Neural cell (in vitro differentiated cells): Measurements from ENCODE around the gene TBCA. TPM values are rescaled to one million over a fixed set of nuclear protein-coding genes. Genes with fewer than 3 reads are reported as not detected.
"Not testable (repeated sequence)": the region's sequence is repeated elsewhere in the genome, so short reads cannot be mapped to it uniquely, and the experiment has no call there.

Experiments used
- H2AFZ ChIP-seq: fragments of 200-600, 300-800 bp; sonication (generic), shearing (Covaris generic); 2 replicates; pipeline ENCODE4 v1.6.0; 2014; ENCODE audit warnings: low read depth, mild to moderate bottlenecking, antibody characterized with exemption, low read length, moderate library complexity
- H3F3A ChIP-seq: fragments of 200-600 bp; shearing (Covaris generic); 2 replicates; pipeline ENCODE4 v1.6.1; 2016; ENCODE audit warnings: mild to moderate bottlenecking, moderate library complexity, mixed read lengths, antibody characterized with exemption, low read length; ENCODE audit not compliant: insufficient read depth, poor library complexity, severe bottlenecking
- H3K27ac ChIP-seq: fragments of 200-600, 300-800 bp; sonication (generic), shearing (Covaris generic); 2 replicates; pipeline ENCODE4 v1.5.1; 2014; ENCODE audit warnings: mild to moderate bottlenecking, low read length, moderate library complexity
- H3K27me3 ChIP-seq: fragments of 300-800, 200-600 bp; sonication (generic), shearing (Covaris generic); 2 replicates; pipeline ENCODE4 v1.6.0; 2014; ENCODE audit warnings: mild to moderate bottlenecking, low read depth, low read length, moderate library complexity; ENCODE audit not compliant: insufficient read depth
- H3K36me3 ChIP-seq: fragments of 300-800, 200-600 bp; sonication (generic), shearing (Covaris generic); 2 replicates; pipeline ENCODE4 v1.5.1; 2014; ENCODE audit warnings: mild to moderate bottlenecking, antibody characterized with exemption, low read length, moderate library complexity; ENCODE audit not compliant: insufficient read depth
- H3K4me2 ChIP-seq: fragments of 300-800, 200-600 bp; sonication (generic), shearing (Covaris generic); 2 replicates; pipeline ENCODE4 v1.6.0; 2014; ENCODE audit warnings: mild to moderate bottlenecking, low read length
- H3K4me3 ChIP-seq: fragments of 300-800, 200-600 bp; sonication (generic), shearing (Covaris generic); 2 replicates; pipeline ENCODE4 v1.5.1; 2014; ENCODE audit warnings: mild to moderate bottlenecking, low read length, moderate library complexity
- H3K79me2 ChIP-seq: fragments of 200-600 bp; shearing (Covaris generic); replicated peaks from 2 replicates; pipeline ENCODE4 v1.6.0; 2014; ENCODE audit warnings: mild to moderate bottlenecking, low read length, moderate library complexity; ENCODE audit not compliant: insufficient read depth
- H3K9ac ChIP-seq: fragments of 300-800, 200-600 bp; sonication (generic), shearing (Covaris generic); 2 replicates; pipeline ENCODE4 v1.6.1; 2016; ENCODE audit warnings: mild to moderate bottlenecking, low read length, mixed read lengths
- H3K9me2 ChIP-seq: fragments of 200-600 bp; shearing (Covaris generic); 2 replicates; pipeline ENCODE4 v1.6.1; 2016; ENCODE audit warnings: mild to moderate bottlenecking, low read length, mixed read lengths; ENCODE audit not compliant: insufficient read depth
- H3K9me3 ChIP-seq: fragments of 200-600, 300-800 bp; sonication (generic), shearing (Covaris generic); 2 replicates; pipeline ENCODE4 v1.6.1; 2016; ENCODE audit warnings: mild to moderate bottlenecking, mixed run types, low read length, moderate library complexity, mixed read lengths
- H4K20me1 ChIP-seq: fragments of 200-600 bp; shearing (Covaris generic); 2 replicates; pipeline ENCODE4 v1.6.1; 2016; ENCODE audit warnings: mild to moderate bottlenecking, mixed run types; ENCODE audit not compliant: insufficient read depth
- EP300 ChIP-seq: fragments of 450-650 bp; conservative IDR thresholded peaks from 2 replicates; pipeline ENCODE4 v1.6.1; 2014; ENCODE audit warnings: antibody characterized with exemption, mild to moderate bottlenecking, moderate library complexity; ENCODE audit not compliant: poor library complexity, severe bottlenecking
- EZH2 ChIP-seq: fragments of 200-600, 300-800 bp; shearing (Covaris generic), sonication (generic); IDR thresholded peaks from 2 replicates; pipeline ENCODE4 v1.6.1; 2014; ENCODE audit warnings: antibody characterized with exemption, low read length, borderline replicate concordance, mild to moderate bottlenecking; ENCODE audit not compliant: insufficient read depth, poor library complexity, severe bottlenecking
- MXI1 ChIP-seq: fragments of 450-650 bp; conservative IDR thresholded peaks from 2 replicates; pipeline ENCODE4 v1.6.1; 2014; ENCODE audit warnings: antibody characterized with exemption, mild to moderate bottlenecking; ENCODE audit not compliant: poor library complexity, severe bottlenecking
- POLR2AphosphoS5 ChIP-seq: IDR thresholded peaks from 2 replicates; pipeline ENCODE4 v1.6.1; 2012
- RAD21 ChIP-seq: fragments of 450-650 bp; conservative IDR thresholded peaks from 2 replicates; pipeline ENCODE4 v1.6.1; 2014; ENCODE audit warnings: antibody characterized with exemption, mild to moderate bottlenecking, moderate library complexity
- SMC3 ChIP-seq: fragments of 450-650 bp; conservative IDR thresholded peaks from 2 replicates; pipeline ENCODE4 v1.6.1; 2014; ENCODE audit warnings: antibody characterized with exemption, mild to moderate bottlenecking, moderate library complexity; ENCODE audit not compliant: poor library complexity
- TAF1 ChIP-seq: IDR thresholded peaks from 2 replicates; pipeline ENCODE4 v1.6.1; 2012; ENCODE audit warnings: low read depth
- polyA plus RNA-seq: library from polyadenylated mRNA; depleted of rRNA; stranded (reverse); fragments of >200 nt; gene quantifications from 2 replicates; pipeline ENCODE4 v1.2.3, GENCODE V29; 2014
- TF ChIP-seq, protein P1 (sequence below): fragments of 450-650 bp; IDR thresholded peaks from 2 replicates; pipeline ENCODE4 v1.5.1; 2014; ENCODE audit warnings: antibody characterized with exemption, mild to moderate bottlenecking, moderate library complexity; ENCODE audit not compliant: poor library complexity, severe bottlenecking
- TF ChIP-seq, protein P2 (sequence below): IDR thresholded peaks from 2 replicates; pipeline ENCODE4 v1.6.1; 2012; ENCODE audit warnings: borderline replicate concordance

Gene TBCA
- polyA plus RNA-seq, 1 donor from 2014 or later = 481 TPM

GRCh38 chr5:77758141-77758938 is 17.8 kb downstream of the TBCA start:
- H3K79me2 ChIP-seq = peaks cover 11% of the 10 kb centered on the region
- no peaks in the 10 kb centered on the region for H3K36me3 ChIP-seq
- no peak overlapping the region for H3K4me2 ChIP-seq
- no peak overlapping the region for H3K27ac ChIP-seq
- no peak overlapping the region for H3K4me3 ChIP-seq
- H2AFZ ChIP-seq = no peak overlapping the region
- no peak overlapping the region for H3K9ac ChIP-seq
- no peaks in the 10 kb centered on the region for H3K9me3 ChIP-seq
- no peaks in the 10 kb centered on the region for H3K27me3 ChIP-seq
- H4K20me1 ChIP-seq = no peaks in the 10 kb centered on the region
- no peaks in the 10 kb centered on the region for H3F3A ChIP-seq
- H3K9me2 ChIP-seq = no peaks in the 10 kb centered on the region
- no peak for TF ChIP-seq EZH2
- no peak for TF ChIP-seq EP300
- no peak for TF ChIP-seq RAD21
- no peak for TF ChIP-seq POLR2AphosphoS5
- no peak for TF ChIP-seq MXI1

GRCh38 chr5:77751328-77752023 is 24.7 kb downstream of the TBCA start:
- no peak overlapping the region for H3K4me2 ChIP-seq
- no peak overlapping the region for H2AFZ ChIP-seq
- no peaks in the 10 kb centered on the region for H4K20me1 ChIP-seq
- no peaks in the 10 kb centered on the region for H3K27me3 ChIP-seq
- H3K4me3 ChIP-seq = no peak overlapping the region
- H3K27ac ChIP-seq = no peak overlapping the region
- H3K36me3 ChIP-seq = no peaks in the 10 kb centered on the region
- no peaks in the 10 kb centered on the region for H3F3A ChIP-seq
- H3K9me3 ChIP-seq = no peaks in the 10 kb centered on the region
- H3K79me2 ChIP-seq = peaks cover 29% of the 10 kb centered on the region
- no peak for TF ChIP-seq TAF1
- no peak for TF ChIP-seq SMC3
- TF ChIP-seq, protein P1, sequence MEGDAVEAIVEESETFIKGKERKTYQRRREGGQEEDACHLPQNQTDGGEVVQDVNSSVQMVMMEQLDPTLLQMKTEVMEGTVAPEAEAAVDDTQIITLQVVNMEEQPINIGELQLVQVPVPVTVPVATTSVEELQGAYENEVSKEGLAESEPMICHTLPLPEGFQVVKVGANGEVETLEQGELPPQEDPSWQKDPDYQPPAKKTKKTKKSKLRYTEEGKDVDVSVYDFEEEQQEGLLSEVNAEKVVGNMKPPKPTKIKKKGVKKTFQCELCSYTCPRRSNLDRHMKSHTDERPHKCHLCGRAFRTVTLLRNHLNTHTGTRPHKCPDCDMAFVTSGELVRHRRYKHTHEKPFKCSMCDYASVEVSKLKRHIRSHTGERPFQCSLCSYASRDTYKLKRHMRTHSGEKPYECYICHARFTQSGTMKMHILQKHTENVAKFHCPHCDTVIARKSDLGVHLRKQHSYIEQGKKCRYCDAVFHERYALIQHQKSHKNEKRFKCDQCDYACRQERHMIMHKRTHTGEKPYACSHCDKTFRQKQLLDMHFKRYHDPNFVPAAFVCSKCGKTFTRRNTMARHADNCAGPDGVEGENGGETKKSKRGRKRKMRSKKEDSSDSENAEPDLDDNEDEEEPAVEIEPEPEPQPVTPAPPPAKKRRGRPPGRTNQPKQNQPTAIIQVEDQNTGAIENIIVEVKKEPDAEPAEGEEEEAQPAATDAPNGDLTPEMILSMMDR = no peak
- no peak for TF ChIP-seq MXI1
- TF ChIP-seq, protein P2, sequence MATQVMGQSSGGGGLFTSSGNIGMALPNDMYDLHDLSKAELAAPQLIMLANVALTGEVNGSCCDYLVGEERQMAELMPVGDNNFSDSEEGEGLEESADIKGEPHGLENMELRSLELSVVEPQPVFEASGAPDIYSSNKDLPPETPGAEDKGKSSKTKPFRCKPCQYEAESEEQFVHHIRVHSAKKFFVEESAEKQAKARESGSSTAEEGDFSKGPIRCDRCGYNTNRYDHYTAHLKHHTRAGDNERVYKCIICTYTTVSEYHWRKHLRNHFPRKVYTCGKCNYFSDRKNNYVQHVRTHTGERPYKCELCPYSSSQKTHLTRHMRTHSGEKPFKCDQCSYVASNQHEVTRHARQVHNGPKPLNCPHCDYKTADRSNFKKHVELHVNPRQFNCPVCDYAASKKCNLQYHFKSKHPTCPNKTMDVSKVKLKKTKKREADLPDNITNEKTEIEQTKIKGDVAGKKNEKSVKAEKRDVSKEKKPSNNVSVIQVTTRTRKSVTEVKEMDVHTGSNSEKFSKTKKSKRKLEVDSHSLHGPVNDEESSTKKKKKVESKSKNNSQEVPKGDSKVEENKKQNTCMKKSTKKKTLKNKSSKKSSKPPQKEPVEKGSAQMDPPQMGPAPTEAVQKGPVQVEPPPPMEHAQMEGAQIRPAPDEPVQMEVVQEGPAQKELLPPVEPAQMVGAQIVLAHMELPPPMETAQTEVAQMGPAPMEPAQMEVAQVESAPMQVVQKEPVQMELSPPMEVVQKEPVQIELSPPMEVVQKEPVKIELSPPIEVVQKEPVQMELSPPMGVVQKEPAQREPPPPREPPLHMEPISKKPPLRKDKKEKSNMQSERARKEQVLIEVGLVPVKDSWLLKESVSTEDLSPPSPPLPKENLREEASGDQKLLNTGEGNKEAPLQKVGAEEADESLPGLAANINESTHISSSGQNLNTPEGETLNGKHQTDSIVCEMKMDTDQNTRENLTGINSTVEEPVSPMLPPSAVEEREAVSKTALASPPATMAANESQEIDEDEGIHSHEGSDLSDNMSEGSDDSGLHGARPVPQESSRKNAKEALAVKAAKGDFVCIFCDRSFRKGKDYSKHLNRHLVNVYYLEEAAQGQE = no peak
- no peak for TF ChIP-seq EZH2
- TF ChIP-seq POLR2AphosphoS5 = no peak
- TF ChIP-seq EP300 = no peak
- no peak for TF ChIP-seq RAD21
- no peaks in the 10 kb centered on the region for H3K9me2 ChIP-seq
- no peak overlapping the region for H3K9ac ChIP-seq

DNA sequence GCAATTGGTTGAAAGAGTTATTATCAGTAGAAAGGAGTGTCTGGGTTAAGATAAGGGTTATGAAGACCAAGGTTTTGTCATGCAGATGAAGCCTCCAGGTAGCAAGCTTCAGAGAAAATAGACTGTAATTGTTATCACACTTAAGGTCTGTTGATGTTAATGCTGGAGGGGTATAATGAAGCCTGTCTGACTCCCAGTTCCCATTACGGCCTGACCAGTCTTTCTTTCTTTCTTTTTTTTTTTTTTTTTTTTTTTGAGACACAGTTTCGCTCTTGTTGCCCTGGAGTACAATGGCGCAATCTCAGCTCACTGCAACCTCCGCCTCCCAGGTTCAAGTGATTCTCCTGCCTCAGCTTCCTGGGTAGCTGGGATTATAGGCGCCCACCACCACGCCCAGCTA is 25.2 kb downstream of the TBCA start:
- H3K4me3 ChIP-seq, H3K9ac ChIP-seq, H3F3A ChIP-seq, H3K36me3 ChIP-seq, H3K9me3 ChIP-seq, H2AFZ ChIP-seq, H4K20me1 ChIP-seq, H3K27me3 ChIP-seq, H3K27ac ChIP-seq, H3K9me2 ChIP-seq, H3K4me2 ChIP-seq: not testable (repeated sequence)
- peaks cover 28% of the 10 kb centered on the region for H3K79me2 ChIP-seq
